Stimulated activated CD8-positive, alpha-beta memory T cell treated with anti-CD3 and anti-CD28 coated beads, Interleukin-12 subunit alpha, Interleukin-12 subunit beta, amount 100 ng/mL, for 1 hour (primary cell): Measurements from ENCODE around the gene WIPF3.

Source experiments
- DNase-seq: peaks from one replicate; pipeline ENCODE4 v3.0.0-alpha.2; 2020; ENCODE audit warnings: low read depth

The WIPF3 gene

GRCh38 chr7:29809533-29810155 is 3.3 kb downstream of the WIPF3 start:
- no peak for DNase-seq

GRCh38 chr7:29810297-29810696 is 4.0 kb downstream of the WIPF3 start:
- DNase-seq, result no peak

- DNase-seq, result no peak
Observed at GRCh38 chr7:29810813-29811482, 4.6 kb downstream of the WIPF3 start.

- DNase-seq, result no peak
Observed at GRCh38 chr7:29811586-29811985, 5.3 kb downstream of the WIPF3 start.

- no peak for DNase-seq
Observed at GRCh38 chr7:29812185-29812876, 6.0 kb downstream of the WIPF3 start.

- no peak for DNase-seq
Observed at GRCh38 chr7:29815181-29816105, 9.1 kb downstream of the WIPF3 start.

- DNase-seq, result no peak
Observed at GRCh38 chr7:29818308-29818707, 12.0 kb downstream of the WIPF3 start.

GRCh38 chr7:29825775-29826529 is 19.6 kb downstream of the WIPF3 start:
- DNase-seq, result no peak

- DNase-seq, result no peak
Observed at GRCh38 chr7:29826530-29826822, 20.2 kb downstream of the WIPF3 start.

- DNase-seq, result no peak
Observed at GRCh38 chr7:29826904-29827303, 20.6 kb downstream of the WIPF3 start.

GRCh38 chr7:29831705-29832104 is 25.4 kb downstream of the WIPF3 start:
- no peak for DNase-seq

GRCh38 chr7:29833929-29834328 is 27.6 kb downstream of the WIPF3 start:
- DNase-seq, result no peak

GRCh38 chr7:29835718-29836117 is 29.4 kb downstream of the WIPF3 start:
- DNase-seq, result no peak

GRCh38 chr7:29839302-29839701 is 33.0 kb downstream of the WIPF3 start:
- DNase-seq, result no peak

- no peak for DNase-seq
Observed at GRCh38 chr7:29839921-29840320, 33.6 kb downstream of the WIPF3 start.

GRCh38 chr7:29840701-29841100 is 34.4 kb downstream of the WIPF3 start:
- no peak for DNase-seq

GRCh38 chr7:29841926-29842701 is 35.8 kb downstream of the WIPF3 start:
- DNase-seq, result no peak

GRCh38 chr7:29843093-29843492 is 36.8 kb downstream of the WIPF3 start:
- no peak for DNase-seq

GRCh38 chr7:29843726-29844125 is 37.4 kb downstream of the WIPF3 start:
- no peak for DNase-seq

- DNase-seq, result no peak
Observed at GRCh38 chr7:29844559-29844958, 38.3 kb downstream of the WIPF3 start.

GRCh38 chr7:29847496-29847895 is 41.2 kb downstream of the WIPF3 start:
- DNase-seq, result no peak
